ENCODE measurements around the gene ERI3.

DNA sequence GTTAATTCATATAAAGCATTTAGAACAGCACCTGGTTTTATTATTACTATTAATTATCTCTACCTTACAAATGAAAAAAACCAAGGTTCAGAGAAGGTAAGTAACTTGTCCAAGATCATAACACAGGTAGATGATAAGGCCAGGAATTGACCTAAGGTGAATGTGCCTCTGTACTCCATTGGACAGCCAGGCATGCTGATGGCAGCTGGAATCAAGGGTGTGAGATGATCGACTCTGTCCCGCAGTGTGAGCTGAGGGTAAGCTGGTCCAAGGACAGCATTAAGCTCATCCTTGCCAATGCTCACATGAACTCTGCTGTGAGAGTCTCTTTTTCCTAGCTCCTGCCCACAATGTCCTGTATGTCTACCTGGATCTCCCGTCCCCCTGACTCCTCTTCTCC is 83.4 kb downstream of the ERI3 start:
- TF ChIP-seq, protein P1, sequence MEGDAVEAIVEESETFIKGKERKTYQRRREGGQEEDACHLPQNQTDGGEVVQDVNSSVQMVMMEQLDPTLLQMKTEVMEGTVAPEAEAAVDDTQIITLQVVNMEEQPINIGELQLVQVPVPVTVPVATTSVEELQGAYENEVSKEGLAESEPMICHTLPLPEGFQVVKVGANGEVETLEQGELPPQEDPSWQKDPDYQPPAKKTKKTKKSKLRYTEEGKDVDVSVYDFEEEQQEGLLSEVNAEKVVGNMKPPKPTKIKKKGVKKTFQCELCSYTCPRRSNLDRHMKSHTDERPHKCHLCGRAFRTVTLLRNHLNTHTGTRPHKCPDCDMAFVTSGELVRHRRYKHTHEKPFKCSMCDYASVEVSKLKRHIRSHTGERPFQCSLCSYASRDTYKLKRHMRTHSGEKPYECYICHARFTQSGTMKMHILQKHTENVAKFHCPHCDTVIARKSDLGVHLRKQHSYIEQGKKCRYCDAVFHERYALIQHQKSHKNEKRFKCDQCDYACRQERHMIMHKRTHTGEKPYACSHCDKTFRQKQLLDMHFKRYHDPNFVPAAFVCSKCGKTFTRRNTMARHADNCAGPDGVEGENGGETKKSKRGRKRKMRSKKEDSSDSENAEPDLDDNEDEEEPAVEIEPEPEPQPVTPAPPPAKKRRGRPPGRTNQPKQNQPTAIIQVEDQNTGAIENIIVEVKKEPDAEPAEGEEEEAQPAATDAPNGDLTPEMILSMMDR (IDR thresholded peaks at IDR 0.05 in 2 of 3, conservative IDR thresholded peaks at IDR 0.05 in 1 of 3; ENCODE audit: borderline replicate concordance in 1 of 3, insufficient read depth in 1 of 3, low read depth in 2 of 3, low read length in 2 of 3): no peak
- TF ChIP-seq RAD21 (IDR thresholded peaks at IDR 0.05; ENCODE audit: low read depth): no peak
- TF ChIP-seq, protein P2, sequence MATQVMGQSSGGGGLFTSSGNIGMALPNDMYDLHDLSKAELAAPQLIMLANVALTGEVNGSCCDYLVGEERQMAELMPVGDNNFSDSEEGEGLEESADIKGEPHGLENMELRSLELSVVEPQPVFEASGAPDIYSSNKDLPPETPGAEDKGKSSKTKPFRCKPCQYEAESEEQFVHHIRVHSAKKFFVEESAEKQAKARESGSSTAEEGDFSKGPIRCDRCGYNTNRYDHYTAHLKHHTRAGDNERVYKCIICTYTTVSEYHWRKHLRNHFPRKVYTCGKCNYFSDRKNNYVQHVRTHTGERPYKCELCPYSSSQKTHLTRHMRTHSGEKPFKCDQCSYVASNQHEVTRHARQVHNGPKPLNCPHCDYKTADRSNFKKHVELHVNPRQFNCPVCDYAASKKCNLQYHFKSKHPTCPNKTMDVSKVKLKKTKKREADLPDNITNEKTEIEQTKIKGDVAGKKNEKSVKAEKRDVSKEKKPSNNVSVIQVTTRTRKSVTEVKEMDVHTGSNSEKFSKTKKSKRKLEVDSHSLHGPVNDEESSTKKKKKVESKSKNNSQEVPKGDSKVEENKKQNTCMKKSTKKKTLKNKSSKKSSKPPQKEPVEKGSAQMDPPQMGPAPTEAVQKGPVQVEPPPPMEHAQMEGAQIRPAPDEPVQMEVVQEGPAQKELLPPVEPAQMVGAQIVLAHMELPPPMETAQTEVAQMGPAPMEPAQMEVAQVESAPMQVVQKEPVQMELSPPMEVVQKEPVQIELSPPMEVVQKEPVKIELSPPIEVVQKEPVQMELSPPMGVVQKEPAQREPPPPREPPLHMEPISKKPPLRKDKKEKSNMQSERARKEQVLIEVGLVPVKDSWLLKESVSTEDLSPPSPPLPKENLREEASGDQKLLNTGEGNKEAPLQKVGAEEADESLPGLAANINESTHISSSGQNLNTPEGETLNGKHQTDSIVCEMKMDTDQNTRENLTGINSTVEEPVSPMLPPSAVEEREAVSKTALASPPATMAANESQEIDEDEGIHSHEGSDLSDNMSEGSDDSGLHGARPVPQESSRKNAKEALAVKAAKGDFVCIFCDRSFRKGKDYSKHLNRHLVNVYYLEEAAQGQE (IDR thresholded peaks at IDR 0.05; ENCODE audit: low read depth): no peak
- TF ChIP-seq POLR2A (IDR thresholded peaks at IDR 0.05; ENCODE audit: borderline replicate concordance, extremely low read depth, insufficient read depth, insufficient read length): no peak
- TF ChIP-seq YY1 (IDR thresholded peaks at IDR 0.05; ENCODE audit: extremely low read depth, insufficient replicate concordance, low read depth, low read length): no peak

Data from HCT116 (cell line).